ENCODE data around the gene TRMT11. TPM values are rescaled to one million over a fixed set of nuclear protein-coding genes. Genes with fewer than 3 reads are reported as not detected.

Gene TRMT11
- total and polyA plus RNA-seq, 2 of the 8 experiments (the other 6 are each of a cell fraction or from before 2014, with no cell fraction given): 19.7 to 32.4 TPM

- 23% methylated on average over 11 of the region's 11 CpGs; no CpG with 5 or more reads in 1 of the 2 experiments for WGBS, 2 experiments (ENCODE audit: extremely low coverage in 1 of 2, insufficient coverage in 1 of 2, insufficient read length in 1 of 2, insufficient replicate concordance in 2 of 2, low coverage in 1 of 2, low lambda C conversion rate in 2 of 2, missing lambda C conversion rate in 1 of 2)
- H4K5ac ChIP-seq (ENCODE audit: insufficient read length, low read depth, low read length): no peak overlapping the region
- H3K4me3 ChIP-seq (ENCODE audit: extremely low read depth in 1 of 4, insufficient read depth in 2 of 4, low read depth in 3 of 4, low read length in 4 of 4): peak overlapping the region in 3 of 4 experiments; percentile 10 to 50 (median 17); a peak in 5 of 8 replicates
- no peak overlapping the region for H4K91ac ChIP-seq (replicated peaks; ENCODE audit: insufficient read length, low read length)
- H2BK20ac ChIP-seq (ENCODE audit: low read length): no peak overlapping the region
- no peaks in the 10 kb centered on the region for H3K36me3 ChIP-seq (ENCODE audit: control insufficient read depth in 2 of 4, insufficient read depth in 4 of 4, low read length in 3 of 4)
- H3K18ac ChIP-seq (ENCODE audit: extremely low read depth, low read length): no peak overlapping the region
- peak in 1 of 2 experiments; percentile 69 for DNase-seq (ENCODE audit: low read depth in 1 of 2, low spot score in 2 of 2)
- no peak overlapping the region for H3K56ac ChIP-seq (replicated peaks; ENCODE audit: insufficient read length, low read depth, low read length)
- H3K23me2 ChIP-seq (ENCODE audit: low read depth, low read length): no peaks in the 10 kb centered on the region; the same call in 1 of the 2 replicates
- H3K9me3 ChIP-seq (ENCODE audit: insufficient read depth in 2 of 2, low read depth in 1 of 2, low read length in 1 of 2): no peaks in the 10 kb centered on the region
- H3K27ac ChIP-seq (ENCODE audit: low read depth, low read length): no peak overlapping the region
- ChIA-PET CTCF (ENCODE audit: partially characterized antibody) (interaction anchor here (0.6 to 7.3 kb wide), 60 partner anchors 9 to 800 kb away, joined by 3 to 77 read pairs (median 5); partner anchors contain the start of genes NCOA7 and TPD52L1), POLR2A (ENCODE audit: partially characterized antibody) (interaction anchor here (0.9 to 1.3 kb wide), 3 partner anchors 33 to 172 kb away, joined by 3 read pairs; partner anchors contain the start of genes NCOA7 and TRMT11)
- H4K20me1 ChIP-seq (replicated peaks in 1 of 2; ENCODE audit: control insufficient read depth in 1 of 2, insufficient read depth in 2 of 2, low read length in 2 of 2): no peaks in the 10 kb centered on the region
- peaks cover 0 to 9% (median 6%) of the 10 kb centered on the region in 4 experiments; a peak in 5 of 7 replicates for H3K4me1 ChIP-seq (replicated peaks in 1 of 4; ENCODE audit: control insufficient read depth in 3 of 4, insufficient read depth in 4 of 4, low read length in 3 of 4)
- H2BK5ac ChIP-seq (ENCODE audit: low read depth, low read length): no peak overlapping the region
- no peak overlapping the region for H2BK120ac ChIP-seq (replicated peaks; ENCODE audit: low read depth, low read length)
- no peak for FAIRE-seq
- no peaks in the 10 kb centered on the region for H3K79me1 ChIP-seq (ENCODE audit: low read depth, low read length)
- H3K79me2 ChIP-seq (ENCODE audit: control insufficient read depth in 1 of 2, insufficient read depth in 2 of 2, low read length in 2 of 2): peaks cover 0 to 9% of the 10 kb centered on the region in 2 experiments; a peak in 1 of 4 replicates
- H3K9ac ChIP-seq (replicated peaks in 1 of 4; ENCODE audit: extremely low read depth in 1 of 4, low read depth in 3 of 4, low read length in 3 of 4): no peak overlapping the region
- no peaks in the 10 kb centered on the region for H3K27me3 ChIP-seq (replicated peaks in 1 of 4; ENCODE audit: control insufficient read depth in 3 of 4, extremely low read depth in 1 of 4, insufficient read depth in 3 of 4, low read length in 3 of 4)
- H2AK5ac ChIP-seq (ENCODE audit: low read depth, low read length): no peak overlapping the region
- peak overlapping the region; percentile 53; the same call in 1 of the 2 replicates for H2BK15ac ChIP-seq (ENCODE audit: low read length)
- H3K23ac ChIP-seq (ENCODE audit: insufficient read length): no peak overlapping the region
- no peak overlapping the region for H3K14ac ChIP-seq (ENCODE audit: insufficient read length)
- no peak overlapping the region for H3K4ac ChIP-seq (replicated peaks; ENCODE audit: insufficient read length, low read depth, low read length)
- H3K4me2 ChIP-seq (ENCODE audit: insufficient read depth in 1 of 2, low read depth in 2 of 2, low read length in 2 of 2): peak overlapping the region in 1 of 2 experiments; percentile 66; a peak in 2 of 4 replicates
- no peak overlapping the region for H2BK12ac ChIP-seq (ENCODE audit: low read depth, low read length)
- H2AFZ ChIP-seq (ENCODE audit: low read length): peak overlapping the region; percentile 99
- H4K8ac ChIP-seq (ENCODE audit: extremely low read depth, insufficient read depth, low read length): peak overlapping the region; percentile 94
- TF ChIP-seq EGR1 (IDR thresholded peaks at IDR 0.05; ENCODE audit: borderline replicate concordance, low read depth, low read length): no peak
- TF ChIP-seq TEAD4 (IDR thresholded peaks at IDR 0.05; ENCODE audit: low read depth, low read length): 0 out of 2 replicates have a peak, but pooled peaks have one; percentile 28
- TF ChIP-seq RAD21 (IDR thresholded peaks at IDR 0.05 in 1 of 2, conservative IDR thresholded peaks at IDR 0.05 in 1 of 2; ENCODE audit: low read depth in 2 of 2, low read length in 2 of 2): peak; percentile 88 to 92
- no peak; the same call in 1 of the 2 replicates for TF ChIP-seq POLR2AphosphoS5 (IDR thresholded peaks at IDR 0.05; ENCODE audit: low read depth, low read length)
- no peak for TF ChIP-seq SP4 (IDR thresholded peaks at IDR 0.05; ENCODE audit: low read length)
- TF ChIP-seq ASH2L (IDR thresholded peaks at IDR 0.05; ENCODE audit: low read length): peak; percentile 21
- 0 out of 2 replicates have a peak, but pooled peaks have one; percentile 32 for TF ChIP-seq CREB1 (IDR thresholded peaks at IDR 0.05)
- peak; percentile 93 for TF ChIP-seq TCF12 (IDR thresholded peaks at IDR 0.05; ENCODE audit: low read depth, low read length)
- peak; percentile 81 to 84 (median 83) for TF ChIP-seq CTCF (IDR thresholded peaks at IDR 0.05; ENCODE audit: control extremely low read depth in 1 of 3, insufficient read depth in 1 of 3, low read depth in 1 of 3, low read length in 3 of 3)
- 0 out of 4 replicates have a peak, but pooled peaks of 1 of the 2 experiments have one; percentile 21 for TF ChIP-seq SIN3A (conservative IDR thresholded peaks at IDR 0.05 in 1 of 2, IDR thresholded peaks at IDR 0.05 in 1 of 2; ENCODE audit: low read depth in 1 of 2, low read length in 2 of 2)
- no peak for TF ChIP-seq CHD2 (IDR thresholded peaks at IDR 0.05; ENCODE audit: low read length)
Measured at GRCh38 chr6:125953502-125953875, 32.9 kb upstream of the TRMT11 start.
